ENCODE data around the gene COA3. TPM values are rescaled to one million over a fixed set of nuclear protein-coding genes. Genes with fewer than 3 reads are reported as not detected.
A peak's percentile ranks its signal among the peaks of the same experiment; 100 is the strongest.

COA3 gene
- total RNA-seq, 1 donor: 56.6 TPM

- DNase-seq (ENCODE audit: low read depth in 2 of 3, low spot score in 2 of 3): peak in 1 of 3 donors; percentile 28
These were observed 37.6 kb downstream of the COA3 start, which contains the start of gene RAMP2 for GRCh38 chr17:42760652-42761581. Gene RAMP2, plus strand, starts transcription at chr17:42761227. Its CDS starts 35 bp downstream, at chr17:42761262.

GRCh38 chr17:42759982-42760651 is 38.4 kb downstream of the COA3 start:
- DNase-seq (ENCODE audit: low read depth in 2 of 3, low spot score in 2 of 3): no peak

GRCh38 chr17:42754782-42755181 is 43.7 kb downstream of the COA3 start:
- no peak for DNase-seq (ENCODE audit: low read depth in 2 of 3, low spot score in 2 of 3)

- DNase-seq (ENCODE audit: low read depth in 2 of 3, low spot score in 2 of 3): no peak
These were observed 46.9 kb downstream of the COA3 start for GRCh38 chr17:42751628-42752027.

GRCh38 chr17:42750739-42751344 is 47.7 kb downstream of the COA3 start:
- peak in 1 of 3 donors; percentile 35 for DNase-seq (ENCODE audit: low read depth in 2 of 3, low spot score in 2 of 3)

GRCh38 chr17:42748908-42749798 is 49.4 kb downstream of the COA3 start:
- DNase-seq (ENCODE audit: low read depth in 2 of 3, low spot score in 2 of 3): no peak

- no peak for DNase-seq (ENCODE audit: low read depth in 2 of 3, low spot score in 2 of 3)
These were observed 50.1 kb downstream of the COA3 start for GRCh38 chr17:42748202-42748907.

Small RNAs within 50 kb of the gene (small RNA-seq; reads per million reads assigned to genes)
- gene HMGN2P15 (not detected), gene MIR6781 (not detected)

Other genes with a start within 250 kb of the COA3 start
- gene HSD17B1, start 245.8 kb downstream of the COA3 start, total RNA-seq: 1.3 TPM
- gene COASY, start 236.6 kb downstream of the COA3 start, total RNA-seq: 31.2 TPM
- 24.2 TPM for gene MLX, start 231.6 kb downstream of the COA3 start, total RNA-seq
- gene PSMC3IP, start 221.0 kb downstream of the COA3 start, total RNA-seq: 1.3 TPM
- gene RETREG3, start 189.3 kb downstream of the COA3 start, total RNA-seq: 72.2 TPM
- gene TUBG1, start 189.0 kb downstream of the COA3 start, total RNA-seq: 25.3 TPM
- gene TUBG2, start 139.4 kb downstream of the COA3 start, total RNA-seq: 5.4 TPM
- 0.27 TPM for gene PLEKHH3, start 121.7 kb downstream of the COA3 start, total RNA-seq
- gene CCR10, start 116.9 kb downstream of the COA3 start, total RNA-seq: 1.1 TPM
- gene CNTNAP1, start 116.2 kb downstream of the COA3 start, total RNA-seq: 0.81 TPM
- 35.8 TPM for gene EZH1, start 53.7 kb downstream of the COA3 start, total RNA-seq
- gene RAMP2, start 37.5 kb downstream of the COA3 start, total RNA-seq: 0.27 TPM
- 45.5 TPM for gene VPS25, start 25.3 kb downstream of the COA3 start, total RNA-seq
- gene WNK4, start 18.1 kb downstream of the COA3 start, total RNA-seq: under 0.01 TPM
- gene CNTD1, start 157 bp upstream of the COA3 start, total RNA-seq: under 0.01 TPM
- gene BECN1, start 25.6 kb upstream of the COA3 start, total RNA-seq: 67.9 TPM
- 39.0 TPM for gene PSME3, start 34.7 kb upstream of the COA3 start, total RNA-seq
- gene AOC2, start 45.9 kb upstream of the COA3 start, total RNA-seq: 1.3 TPM
- gene AOC3, start 52.5 kb upstream of the COA3 start, total RNA-seq: 0.27 TPM
- gene G6PC1, start 102.1 kb upstream of the COA3 start, total RNA-seq: not detected
- 15.9 TPM for gene AARSD1, start 165.8 kb upstream of the COA3 start, total RNA-seq
- gene PTGES3L, start 181.4 kb upstream of the COA3 start, total RNA-seq: 3.0 TPM
- 12.7 TPM for gene RUNDC1, start 181.9 kb upstream of the COA3 start, total RNA-seq
- gene RPL27, start 199.7 kb upstream of the COA3 start, total RNA-seq: 2,332 TPM
- gene IFI35, start 208.1 kb upstream of the COA3 start, total RNA-seq: 47.9 TPM
- gene VAT1, start 223.7 kb upstream of the COA3 start, total RNA-seq: 116 TPM
- 0.27 TPM for gene RND2, start 226.5 kb upstream of the COA3 start, total RNA-seq

All from hematopoietic multipotent progenitor cell (in vitro differentiated cells).